KMS-11 (cell line): ENCODE measurements around the gene HSPA12A.

Experiments used
- H2AFZ ChIP-seq: fragments of 200-600 bp; sonication (generic); 2 replicates; pipeline ENCODE4 v1.6.1; 2016; ENCODE audit warnings: antibody characterized with exemption, mixed run types, low read depth
- H3K27ac ChIP-seq: fragments of 200-600 bp; sonication (generic); 2 replicates; pipeline ENCODE4 v1.6.1; 2016; ENCODE audit warnings: mild to moderate bottlenecking, mixed run types
- H3K27me3 ChIP-seq: fragments of 200-600 bp; sonication (generic); 2 replicates; pipeline ENCODE4 v1.6.1; 2017; ENCODE audit warnings: mild to moderate bottlenecking, low read depth, mixed run types, moderate library complexity; ENCODE audit not compliant: insufficient read depth
- H3K36me3 ChIP-seq: fragments of 200-600 bp; sonication (generic); 2 replicates; pipeline ENCODE4 v1.6.1; 2017; ENCODE audit warnings: mild to moderate bottlenecking, mixed run types; ENCODE audit not compliant: insufficient read depth
- H3K4me1 ChIP-seq: fragments of 200-600 bp; sonication (generic); 2 replicates; pipeline ENCODE4 v1.6.1; 2016; ENCODE audit warnings: mild to moderate bottlenecking, low read depth, mixed run types; ENCODE audit not compliant: poor library complexity, severe bottlenecking
- H3K4me2 ChIP-seq: fragments of 200-600 bp; sonication (generic); 2 replicates; pipeline ENCODE4 v1.7.0; 2016; ENCODE audit warnings: mild to moderate bottlenecking, mixed run types
- H3K4me3 ChIP-seq: fragments of 200-600 bp; sonication (generic); IDR thresholded peaks from 2 replicates; pipeline ENCODE4 v1.6.1; 2017; ENCODE audit warnings: low read depth, low read length, mixed read lengths; ENCODE audit not compliant: insufficient read depth
- H3K79me2 ChIP-seq: fragments of 200-600 bp; sonication (generic); 2 replicates; pipeline ENCODE4 v1.6.1; 2016; ENCODE audit warnings: low read depth, mixed run types; ENCODE audit not compliant: insufficient read depth
- H3K9ac ChIP-seq: fragments of 200-600 bp; sonication (generic); 2 replicates; pipeline ENCODE4 v1.6.1; 2016; ENCODE audit warnings: mild to moderate bottlenecking, mixed run types
- H4K20me1 ChIP-seq: fragments of 200-600 bp; sonication (generic); 2 replicates; pipeline ENCODE4 v1.6.1; 2016; ENCODE audit warnings: mild to moderate bottlenecking, mixed run types; ENCODE audit not compliant: insufficient read depth
- TF ChIP-seq, protein P1 (sequence below): fragments of 200-600 bp; sonication (generic); conservative IDR thresholded peaks from 2 replicates; pipeline ENCODE4 v1.6.1; 2017; ENCODE audit warnings: low read depth, mild to moderate bottlenecking, antibody characterized with exemption, low read length, moderate library complexity, mixed read lengths

HSPA12A gene

DNA sequence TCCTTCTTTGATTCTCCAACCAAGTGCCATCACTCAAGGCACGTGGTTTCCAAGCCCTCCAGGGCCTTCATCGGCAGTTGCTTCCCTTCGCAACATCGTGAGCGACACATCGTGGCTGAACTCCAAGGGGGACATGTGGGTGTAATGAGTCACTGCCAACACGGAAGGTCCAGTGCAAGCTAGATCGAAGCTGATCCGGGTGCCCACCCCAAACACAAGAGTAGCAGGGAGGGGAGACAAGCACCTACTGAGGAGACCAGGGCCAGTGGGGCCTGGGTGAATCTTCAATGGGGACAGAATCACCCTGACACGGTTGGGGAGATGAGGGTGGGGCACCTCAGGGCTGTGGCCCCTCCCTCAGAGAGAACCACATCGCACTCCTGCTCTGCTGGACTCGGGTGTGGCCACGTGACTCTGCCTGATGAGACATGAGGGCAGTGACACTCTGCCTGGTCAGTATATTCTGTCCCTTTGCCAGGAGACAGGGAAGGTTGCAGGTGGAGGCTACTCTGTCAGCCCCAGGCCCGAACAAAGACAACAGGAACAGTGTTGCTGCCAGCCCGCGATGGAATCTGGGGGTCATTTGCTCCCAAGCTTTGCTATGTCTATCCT is 36.8 kb upstream of the HSPA12A start:
- no peaks in the 10 kb centered on the region for H3K4me1 ChIP-seq
- TF ChIP-seq, protein P1, sequence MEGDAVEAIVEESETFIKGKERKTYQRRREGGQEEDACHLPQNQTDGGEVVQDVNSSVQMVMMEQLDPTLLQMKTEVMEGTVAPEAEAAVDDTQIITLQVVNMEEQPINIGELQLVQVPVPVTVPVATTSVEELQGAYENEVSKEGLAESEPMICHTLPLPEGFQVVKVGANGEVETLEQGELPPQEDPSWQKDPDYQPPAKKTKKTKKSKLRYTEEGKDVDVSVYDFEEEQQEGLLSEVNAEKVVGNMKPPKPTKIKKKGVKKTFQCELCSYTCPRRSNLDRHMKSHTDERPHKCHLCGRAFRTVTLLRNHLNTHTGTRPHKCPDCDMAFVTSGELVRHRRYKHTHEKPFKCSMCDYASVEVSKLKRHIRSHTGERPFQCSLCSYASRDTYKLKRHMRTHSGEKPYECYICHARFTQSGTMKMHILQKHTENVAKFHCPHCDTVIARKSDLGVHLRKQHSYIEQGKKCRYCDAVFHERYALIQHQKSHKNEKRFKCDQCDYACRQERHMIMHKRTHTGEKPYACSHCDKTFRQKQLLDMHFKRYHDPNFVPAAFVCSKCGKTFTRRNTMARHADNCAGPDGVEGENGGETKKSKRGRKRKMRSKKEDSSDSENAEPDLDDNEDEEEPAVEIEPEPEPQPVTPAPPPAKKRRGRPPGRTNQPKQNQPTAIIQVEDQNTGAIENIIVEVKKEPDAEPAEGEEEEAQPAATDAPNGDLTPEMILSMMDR = no peak
- no peak overlapping the region for H3K4me2 ChIP-seq
- H3K27ac ChIP-seq = no peak overlapping the region
- H4K20me1 ChIP-seq = no peaks in the 10 kb centered on the region
- no peak overlapping the region for H2AFZ ChIP-seq
- no peak overlapping the region for H3K9ac ChIP-seq
- no peak overlapping the region for H3K4me3 ChIP-seq
- no peaks in the 10 kb centered on the region for H3K27me3 ChIP-seq
- no peaks in the 10 kb centered on the region for H3K79me2 ChIP-seq
- H3K36me3 ChIP-seq = no peaks in the 10 kb centered on the region

DNA sequence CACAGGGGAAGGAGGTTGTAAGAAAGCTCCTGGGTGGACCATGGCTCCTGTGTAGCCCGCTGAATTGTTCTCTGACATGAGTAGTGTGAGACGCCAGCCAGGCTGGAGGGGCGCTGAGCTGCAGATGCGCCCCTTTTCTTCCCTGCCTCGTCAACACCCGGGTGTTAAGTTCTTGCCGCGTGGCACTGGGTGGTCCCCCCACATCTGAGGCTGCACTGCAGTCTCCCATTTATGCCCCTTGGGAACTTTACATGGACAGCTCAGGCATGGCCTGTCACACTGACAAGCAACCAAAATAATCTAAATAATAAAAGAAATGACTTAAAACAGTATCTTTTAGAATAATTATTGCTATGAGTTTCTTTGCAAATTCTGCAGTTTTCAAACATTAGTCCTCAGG is 34.6 kb upstream of the HSPA12A start:
- Histone ChIP-seq H3K4me3 (no peak overlapping the region), H3K9ac (no peak overlapping the region), H3K4me1 (no peaks in the 10 kb centered on the region), H3K4me2 (no peak overlapping the region), H4K20me1 (no peaks in the 10 kb centered on the region), H3K36me3 (no peaks in the 10 kb centered on the region), H3K27me3 (no peaks in the 10 kb centered on the region), H3K79me2 (no peaks in the 10 kb centered on the region), H3K27ac (no peak overlapping the region), H2AFZ (no peak overlapping the region)
- TF ChIP-seq, protein P1 = no peak

DNA sequence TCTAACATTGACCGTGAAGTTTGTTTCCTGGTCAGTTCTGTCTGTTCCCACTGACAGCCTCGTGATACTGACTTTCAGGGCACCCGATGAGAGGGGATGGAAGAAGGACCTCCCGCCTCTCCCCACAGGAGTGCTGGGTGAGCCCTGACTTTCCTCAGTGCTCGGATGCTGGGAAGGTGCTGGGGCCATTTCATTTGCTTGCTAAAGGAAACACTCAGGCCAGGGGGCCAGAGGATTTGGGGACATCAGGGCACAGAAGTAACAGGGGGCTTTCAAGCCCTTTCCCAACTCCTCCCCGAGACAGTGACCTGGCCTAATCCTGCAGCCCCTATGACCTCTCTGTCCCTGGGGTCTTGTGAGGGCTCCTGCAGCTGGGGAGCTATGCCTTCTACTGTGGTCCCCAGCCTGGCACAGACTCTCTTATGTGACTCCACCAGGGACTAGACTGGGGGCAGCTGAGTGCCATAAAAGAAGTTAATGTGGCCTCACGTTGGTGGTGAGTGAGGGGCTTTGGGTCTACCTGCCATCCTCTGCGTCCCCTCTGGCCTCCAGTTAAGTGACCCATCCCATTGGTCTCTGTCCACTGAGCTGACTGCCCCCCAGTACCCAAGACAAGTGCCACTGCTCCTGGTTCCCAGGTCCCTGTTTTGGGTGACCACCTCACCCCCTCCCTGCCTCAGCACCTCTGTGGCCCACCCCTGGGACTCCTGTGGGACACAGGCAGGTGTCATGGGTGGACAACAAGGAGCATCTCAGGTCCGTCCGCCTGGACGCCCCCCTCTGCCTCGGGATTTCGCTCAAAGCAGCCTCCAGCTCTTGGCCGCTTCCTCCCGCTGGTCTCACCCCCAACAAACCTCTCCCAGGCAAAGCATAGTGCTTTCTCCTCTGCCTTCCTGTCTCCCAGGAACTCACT is 33.4 kb upstream of the HSPA12A start:
- H3K27ac ChIP-seq = no peak overlapping the region
- H3K9ac ChIP-seq = no peak overlapping the region
- no peak overlapping the region for H2AFZ ChIP-seq
- H3K4me3 ChIP-seq = no peak overlapping the region
- TF ChIP-seq, protein P1 = no peak
- no peaks in the 10 kb centered on the region for H4K20me1 ChIP-seq
- no peaks in the 10 kb centered on the region for H3K79me2 ChIP-seq
- H3K4me2 ChIP-seq = no peak overlapping the region
- no peaks in the 10 kb centered on the region for H3K4me1 ChIP-seq
- no peaks in the 10 kb centered on the region for H3K36me3 ChIP-seq
- no peaks in the 10 kb centered on the region for H3K27me3 ChIP-seq

DNA sequence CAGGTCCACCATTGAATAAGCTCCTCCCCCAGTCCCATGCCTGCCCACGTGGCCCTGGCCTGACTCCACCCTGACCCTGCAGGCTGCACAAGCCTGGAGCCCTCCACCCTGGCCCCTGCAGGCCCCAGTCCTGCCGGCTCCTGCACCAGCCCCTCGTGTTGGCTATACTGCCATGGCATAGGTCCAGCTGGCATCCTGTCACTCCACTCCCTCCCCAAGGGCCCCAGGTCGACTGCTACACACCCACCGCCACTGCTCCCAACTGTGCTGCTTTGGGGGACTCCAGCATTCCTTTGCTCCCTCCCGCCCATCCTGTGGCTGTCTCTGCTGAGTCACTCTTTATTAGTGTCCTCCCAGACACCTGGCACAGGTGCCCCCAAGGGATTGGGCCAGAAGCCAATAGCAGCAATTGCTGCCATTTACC is 32.4 kb upstream of the HSPA12A start:
- Histone ChIP-seq H3K79me2 (no peaks in the 10 kb centered on the region), H4K20me1 (no peaks in the 10 kb centered on the region), H3K4me2 (no peak overlapping the region), H3K27me3 (no peaks in the 10 kb centered on the region), H3K27ac (no peak overlapping the region), H3K9ac (no peak overlapping the region), H3K36me3 (no peaks in the 10 kb centered on the region), H3K4me3 (no peak overlapping the region), H3K4me1 (no peaks in the 10 kb centered on the region), H2AFZ (no peak overlapping the region)
- TF ChIP-seq, protein P1 = no peak
